H1 (cell line): ENCODE data around the gene ANKRD31. TPM values are rescaled to one million over a fixed set of nuclear protein-coding genes. Genes with fewer than 3 reads are reported as not detected.

Experiments used
- CEBPB ChIP-seq: IDR thresholded peaks from 2 replicates; pipeline ENCODE4 v1.6.1; 2012; ENCODE audit warnings: low read depth, low read length
- EGR1 ChIP-seq: IDR thresholded peaks from 2 replicates; pipeline ENCODE4 v1.6.1; 2011; ENCODE audit warnings: low read depth, low read length, borderline replicate concordance
- GABPA ChIP-seq: IDR thresholded peaks from 2 replicates; pipeline ENCODE4 v1.6.1; 2011; ENCODE audit warnings: mild to moderate bottlenecking, low read length, moderate library complexity, borderline replicate concordance; ENCODE audit not compliant: insufficient read depth
- HDAC2 ChIP-seq, 2 experiments: fragments of 300-600 bp in 1 of 2; sonication (generic) in 1 of 2; IDR thresholded peaks; 2 replicates each; pipeline ENCODE4 v1.6.1; 2011 to 2012; ENCODE audit warnings: low read depth in 2 of 2, low read length in 2 of 2, mild to moderate bottlenecking in 2 of 2, moderate library complexity in 2 of 2, borderline replicate concordance in 1 of 2, inconsistent platforms in 1 of 2
- PHF8 ChIP-seq: fragments of 200-600 bp; sonication (generic); conservative IDR thresholded peaks from 2 replicates; pipeline ENCODE4 v1.7.1; 2012; ENCODE audit warnings: low read depth, mild to moderate bottlenecking, inconsistent platforms, low read length, moderate library complexity
- RNF2 ChIP-seq: fragments of 200-900, 300-1000 bp; sonication (generic); IDR thresholded peaks from 2 replicates; pipeline ENCODE4 v1.7.1; 2016; ENCODE audit warnings: borderline replicate concordance, low read depth, mild to moderate bottlenecking, antibody characterized with exemption, low read length; ENCODE audit not compliant: poor library complexity, severe bottlenecking; ENCODE audit errors: missing control alignments
- polyA plus RNA-seq, 7 experiments: library from polyadenylated mRNA; depleted of rRNA in 3 of 7; stranded (reverse) in 5 of 7; unstranded in 2 of 7; fragments of >200 nt in 5 of 7; fragments of 200-250 nt in 2 of 7; gene quantifications; 1 replicate in 5 of 7; 2 replicates in 1 of 7; 4 replicates in 1 of 7; pipeline versions ENCODE4 v1.2.1 to v1.2.3, GENCODE V29; 2011 to 2013; ENCODE audit warnings: missing spikeins in 2 of 7, mixed read lengths in 2 of 7
- total RNA-seq: library from RNA; stranded (reverse); fragmentation: NEBNext Ultra II Directional; extraction: Animal tissue kit (Norgen Biotek cat#: 25700); gene quantifications from 2 replicates; pipeline ENCODE4 v1.2.1, GENCODE V29; 2021
- TF ChIP-seq, protein P1 (sequence below): fragments of 300-600 bp; sonication (generic); IDR thresholded peaks from 2 replicates; pipeline ENCODE4 v1.7.1; 2012; ENCODE audit warnings: low read length, moderate library complexity, mild to moderate bottlenecking, inconsistent platforms; ENCODE audit not compliant: insufficient replicate concordance
- TF ChIP-seq, protein P2 (sequence below): IDR thresholded peaks from 2 replicates; pipeline ENCODE4 v1.6.1; 2012; ENCODE audit warnings: low read length, inconsistent platforms

ANKRD31 gene
- total and polyA plus RNA-seq, 2 of the 8 experiments (the other 6 are each of a cell fraction or from before 2014, with no cell fraction given), result 0.05 to 0.06 TPM

GRCh38 chr5:75108931-75109596 is 127.6 kb downstream of the ANKRD31 start (continued):
- TF ChIP-seq, protein P1, sequence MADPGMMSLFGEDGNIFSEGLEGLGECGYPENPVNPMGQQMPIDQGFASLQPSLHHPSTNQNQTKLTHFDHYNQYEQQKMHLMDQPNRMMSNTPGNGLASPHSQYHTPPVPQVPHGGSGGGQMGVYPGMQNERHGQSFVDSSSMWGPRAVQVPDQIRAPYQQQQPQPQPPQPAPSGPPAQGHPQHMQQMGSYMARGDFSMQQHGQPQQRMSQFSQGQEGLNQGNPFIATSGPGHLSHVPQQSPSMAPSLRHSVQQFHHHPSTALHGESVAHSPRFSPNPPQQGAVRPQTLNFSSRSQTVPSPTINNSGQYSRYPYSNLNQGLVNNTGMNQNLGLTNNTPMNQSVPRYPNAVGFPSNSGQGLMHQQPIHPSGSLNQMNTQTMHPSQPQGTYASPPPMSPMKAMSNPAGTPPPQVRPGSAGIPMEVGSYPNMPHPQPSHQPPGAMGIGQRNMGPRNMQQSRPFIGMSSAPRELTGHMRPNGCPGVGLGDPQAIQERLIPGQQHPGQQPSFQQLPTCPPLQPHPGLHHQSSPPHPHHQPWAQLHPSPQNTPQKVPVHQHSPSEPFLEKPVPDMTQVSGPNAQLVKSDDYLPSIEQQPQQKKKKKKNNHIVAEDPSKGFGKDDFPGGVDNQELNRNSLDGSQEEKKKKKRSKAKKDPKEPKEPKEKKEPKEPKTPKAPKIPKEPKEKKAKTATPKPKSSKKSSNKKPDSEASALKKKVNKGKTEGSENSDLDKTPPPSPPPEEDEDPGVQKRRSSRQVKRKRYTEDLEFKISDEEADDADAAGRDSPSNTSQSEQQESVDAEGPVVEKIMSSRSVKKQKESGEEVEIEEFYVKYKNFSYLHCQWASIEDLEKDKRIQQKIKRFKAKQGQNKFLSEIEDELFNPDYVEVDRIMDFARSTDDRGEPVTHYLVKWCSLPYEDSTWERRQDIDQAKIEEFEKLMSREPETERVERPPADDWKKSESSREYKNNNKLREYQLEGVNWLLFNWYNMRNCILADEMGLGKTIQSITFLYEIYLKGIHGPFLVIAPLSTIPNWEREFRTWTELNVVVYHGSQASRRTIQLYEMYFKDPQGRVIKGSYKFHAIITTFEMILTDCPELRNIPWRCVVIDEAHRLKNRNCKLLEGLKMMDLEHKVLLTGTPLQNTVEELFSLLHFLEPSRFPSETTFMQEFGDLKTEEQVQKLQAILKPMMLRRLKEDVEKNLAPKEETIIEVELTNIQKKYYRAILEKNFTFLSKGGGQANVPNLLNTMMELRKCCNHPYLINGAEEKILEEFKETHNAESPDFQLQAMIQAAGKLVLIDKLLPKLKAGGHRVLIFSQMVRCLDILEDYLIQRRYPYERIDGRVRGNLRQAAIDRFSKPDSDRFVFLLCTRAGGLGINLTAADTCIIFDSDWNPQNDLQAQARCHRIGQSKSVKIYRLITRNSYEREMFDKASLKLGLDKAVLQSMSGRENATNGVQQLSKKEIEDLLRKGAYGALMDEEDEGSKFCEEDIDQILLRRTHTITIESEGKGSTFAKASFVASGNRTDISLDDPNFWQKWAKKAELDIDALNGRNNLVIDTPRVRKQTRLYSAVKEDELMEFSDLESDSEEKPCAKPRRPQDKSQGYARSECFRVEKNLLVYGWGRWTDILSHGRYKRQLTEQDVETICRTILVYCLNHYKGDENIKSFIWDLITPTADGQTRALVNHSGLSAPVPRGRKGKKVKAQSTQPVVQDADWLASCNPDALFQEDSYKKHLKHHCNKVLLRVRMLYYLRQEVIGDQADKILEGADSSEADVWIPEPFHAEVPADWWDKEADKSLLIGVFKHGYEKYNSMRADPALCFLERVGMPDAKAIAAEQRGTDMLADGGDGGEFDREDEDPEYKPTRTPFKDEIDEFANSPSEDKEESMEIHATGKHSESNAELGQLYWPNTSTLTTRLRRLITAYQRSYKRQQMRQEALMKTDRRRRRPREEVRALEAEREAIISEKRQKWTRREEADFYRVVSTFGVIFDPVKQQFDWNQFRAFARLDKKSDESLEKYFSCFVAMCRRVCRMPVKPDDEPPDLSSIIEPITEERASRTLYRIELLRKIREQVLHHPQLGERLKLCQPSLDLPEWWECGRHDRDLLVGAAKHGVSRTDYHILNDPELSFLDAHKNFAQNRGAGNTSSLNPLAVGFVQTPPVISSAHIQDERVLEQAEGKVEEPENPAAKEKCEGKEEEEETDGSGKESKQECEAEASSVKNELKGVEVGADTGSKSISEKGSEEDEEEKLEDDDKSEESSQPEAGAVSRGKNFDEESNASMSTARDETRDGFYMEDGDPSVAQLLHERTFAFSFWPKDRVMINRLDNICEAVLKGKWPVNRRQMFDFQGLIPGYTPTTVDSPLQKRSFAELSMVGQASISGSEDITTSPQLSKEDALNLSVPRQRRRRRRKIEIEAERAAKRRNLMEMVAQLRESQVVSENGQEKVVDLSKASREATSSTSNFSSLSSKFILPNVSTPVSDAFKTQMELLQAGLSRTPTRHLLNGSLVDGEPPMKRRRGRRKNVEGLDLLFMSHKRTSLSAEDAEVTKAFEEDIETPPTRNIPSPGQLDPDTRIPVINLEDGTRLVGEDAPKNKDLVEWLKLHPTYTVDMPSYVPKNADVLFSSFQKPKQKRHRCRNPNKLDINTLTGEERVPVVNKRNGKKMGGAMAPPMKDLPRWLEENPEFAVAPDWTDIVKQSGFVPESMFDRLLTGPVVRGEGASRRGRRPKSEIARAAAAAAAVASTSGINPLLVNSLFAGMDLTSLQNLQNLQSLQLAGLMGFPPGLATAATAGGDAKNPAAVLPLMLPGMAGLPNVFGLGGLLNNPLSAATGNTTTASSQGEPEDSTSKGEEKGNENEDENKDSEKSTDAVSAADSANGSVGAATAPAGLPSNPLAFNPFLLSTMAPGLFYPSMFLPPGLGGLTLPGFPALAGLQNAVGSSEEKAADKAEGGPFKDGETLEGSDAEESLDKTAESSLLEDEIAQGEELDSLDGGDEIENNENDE, result no peak
- TF ChIP-seq, protein P2, sequence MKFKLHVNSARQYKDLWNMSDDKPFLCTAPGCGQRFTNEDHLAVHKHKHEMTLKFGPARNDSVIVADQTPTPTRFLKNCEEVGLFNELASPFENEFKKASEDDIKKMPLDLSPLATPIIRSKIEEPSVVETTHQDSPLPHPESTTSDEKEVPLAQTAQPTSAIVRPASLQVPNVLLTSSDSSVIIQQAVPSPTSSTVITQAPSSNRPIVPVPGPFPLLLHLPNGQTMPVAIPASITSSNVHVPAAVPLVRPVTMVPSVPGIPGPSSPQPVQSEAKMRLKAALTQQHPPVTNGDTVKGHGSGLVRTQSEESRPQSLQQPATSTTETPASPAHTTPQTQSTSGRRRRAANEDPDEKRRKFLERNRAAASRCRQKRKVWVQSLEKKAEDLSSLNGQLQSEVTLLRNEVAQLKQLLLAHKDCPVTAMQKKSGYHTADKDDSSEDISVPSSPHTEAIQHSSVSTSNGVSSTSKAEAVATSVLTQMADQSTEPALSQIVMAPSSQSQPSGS, result no peak
- no peak for TF ChIP-seq EGR1
- TF ChIP-seq GABPA, result no peak
- no peak for TF ChIP-seq HDAC2 (IDR thresholded peaks at IDR 0.05; ENCODE audit: borderline replicate concordance in 1 of 2, low read depth in 2 of 2, low read length in 2 of 2)
- no peak for TF ChIP-seq PHF8
- TF ChIP-seq RNF2, result no peak
- no peak for TF ChIP-seq CEBPB
